B cell (primary cell): Measurements from ENCODE around the gene LRP5. TPM values are rescaled to one million over a fixed set of nuclear protein-coding genes. Genes with fewer than 3 reads are reported as not detected.

ENCODE experiments used
- ATAC-seq: fragments of 200-7000 bp; cut with Tn5 transposase; one replicate; pipeline ENCODE4 v1.10.0; 2021; ENCODE audit warnings: low read depth, mild to moderate bottlenecking, moderate number of reproducible peaks, moderate library complexity
- CTCF ChIA-PET: fragments of 350-600 bp; sonication (Branson Sonifier 250); formaldehyde crosslinking; loops from one replicate; lab custom pipeline; 2021; ENCODE audit warnings: antibody characterized with exemption, inconsistent platforms; lab: Charles Lee
- POLR2A ChIA-PET: fragments of 350-600 bp; sonication (Branson Sonifier 250); formaldehyde crosslinking; loops from one replicate; lab custom pipeline; 2021; ENCODE audit warnings: antibody characterized with exemption; lab: Charles Lee
- DNase-seq: peaks from one replicate; pipeline ENCODE4 v3.0.0; 2013
- H2AFZ ChIP-seq: 2 replicates; pipeline ENCODE4 v1.6.1; 2012; ENCODE audit warnings: mild to moderate bottlenecking, low read depth, low read length; ENCODE audit not compliant: insufficient read depth, poor library complexity, severe bottlenecking
- H3K27ac ChIP-seq, 2 donors: 1 replicate in 1 of 2; 2 replicates in 1 of 2; pipeline ENCODE4 v1.5.1; 2012 to 2013; ENCODE audit warnings: low read length in 2 of 2, mild to moderate bottlenecking in 2 of 2, moderate library complexity in 1 of 2
- H3K27me3 ChIP-seq, 4 experiments: fragments of 200-600 bp in 1 of 4; sonication (generic) in 1 of 4; replicated peaks in 1 of 4; 1 replicate in 2 of 4; 2 replicates in 2 of 4; pipeline versions ENCODE4 v1.6.1 to v1.7.0; 2013 to 2016; ENCODE audit warnings: low read length in 3 of 4, mild to moderate bottlenecking in 2 of 4, mixed read lengths in 1 of 4, moderate library complexity in 1 of 4; ENCODE audit not compliant: insufficient read depth in 4 of 4, control insufficient read depth in 3 of 4; ENCODE audit errors: control extremely low read depth in 1 of 4
- H3K36me3 ChIP-seq, 2 experiments: replicated peaks in 1 of 2; 1 replicate in 1 of 2; 2 replicates in 1 of 2; pipeline versions ENCODE4 v1.6.1 to v1.7.1; 2013; ENCODE audit warnings: low read length in 1 of 2; ENCODE audit not compliant: insufficient read depth in 2 of 2, control insufficient read depth in 1 of 2; ENCODE audit errors: control extremely low read depth in 1 of 2, extremely low read depth in 1 of 2
- H3K4me1 ChIP-seq, 2 donors: fragments of 200-600 bp in 1 of 2; sonication (generic) in 1 of 2; 1 replicate in 1 of 2; 2 replicates in 1 of 2; pipeline versions ENCODE4 v1.5.1 to v1.6.1; 2013 to 2017; ENCODE audit warnings: low read length in 2 of 2; ENCODE audit not compliant: control insufficient read depth in 2 of 2, insufficient read depth in 2 of 2
- H3K4me2 ChIP-seq: replicated peaks from 2 replicates; pipeline ENCODE3; 2012; ENCODE audit warnings: mild to moderate bottlenecking, low read depth, low read length; ENCODE audit not compliant: poor library complexity, severe bottlenecking
- H3K4me3 ChIP-seq, 5 experiments: fragments of 200-600 bp in 1 of 5; sonication (generic) in 1 of 5; 1 replicate in 3 of 5; 2 replicates in 2 of 5; pipeline versions ENCODE4 v1.5.1 to v1.7.0; 2011 to 2016; ENCODE audit warnings: low read length in 4 of 5, mild to moderate bottlenecking in 4 of 5, low read depth in 2 of 5, control low read depth in 1 of 5, moderate library complexity in 1 of 5; ENCODE audit not compliant: insufficient read depth in 1 of 5; ENCODE audit errors: control extremely low read depth in 1 of 5, extremely low read depth in 1 of 5
- H3K79me2 ChIP-seq: fragments of 200-600 bp; sonication (generic); one replicate; pipeline ENCODE4 v1.6.0; 2016; ENCODE audit warnings: low read length; ENCODE audit not compliant: control insufficient read depth, insufficient read depth
- H3K9ac ChIP-seq: fragments of 200-600 bp; sonication (generic); 2 replicates; pipeline ENCODE4 v1.6.1; 2017; ENCODE audit warnings: mild to moderate bottlenecking, low read length, moderate library complexity
- H3K9me3 ChIP-seq, 3 donors: one replicate each; pipeline versions ENCODE4 v1.6.1 to v1.7.1; 2013; ENCODE audit warnings: low read length in 2 of 3; ENCODE audit not compliant: control insufficient read depth in 2 of 3, insufficient read depth in 1 of 3; ENCODE audit errors: control extremely low read depth in 1 of 3
- H4K20me1 ChIP-seq: 2 replicates; pipeline ENCODE4 v1.6.0; 2012; ENCODE audit warnings: mild to moderate bottlenecking, low read length; ENCODE audit not compliant: insufficient read depth, control insufficient read depth, poor library complexity, severe bottlenecking
- H3K27ac Mint-ChIP-seq: one replicate; pipeline ENCODE4 v1.8.0; 2021; ENCODE audit warnings: mixed read lengths
- H3K27me3 Mint-ChIP-seq: one replicate; pipeline ENCODE4 v1.8.0; 2021; ENCODE audit warnings: mixed read lengths
- H3K4me1 Mint-ChIP-seq: one replicate; pipeline ENCODE4 v1.8.0; 2021; ENCODE audit warnings: mixed read lengths
- H3K4me3 Mint-ChIP-seq: one replicate; pipeline ENCODE4 v1.8.0; 2021; ENCODE audit warnings: mixed read lengths
- H3K9me3 Mint-ChIP-seq: one replicate; pipeline ENCODE4 v1.8.0; 2022; ENCODE audit warnings: mixed read lengths; ENCODE audit not compliant: insufficient read depth
- CTCF ChIP-seq: fragments of 200-600 bp; IDR thresholded peaks from one replicate; pipeline ENCODE4 v1.8.0; 2022; ENCODE audit warnings: antibody characterized with exemption, mild to moderate bottlenecking
- EZH2 ChIP-seq: IDR thresholded peaks from 2 replicates; pipeline ENCODE4 v1.6.1; 2012; ENCODE audit warnings: borderline replicate concordance, low read depth, mild to moderate bottlenecking, moderate library complexity, low read length; ENCODE audit not compliant: insufficient read depth, poor library complexity, severe bottlenecking
- WGBS: methylation state at CpG from one replicate; pipeline ENCODE4 v1.1.5; 2013; ENCODE audit warnings: missing lambda C conversion rate; ENCODE audit not compliant: insufficient coverage; 5-methylcytosine and 5-hydroxymethylcytosine counted together
- intact Hi-C: fragments of 100-400 bp; cut with micrococcal nuclease; formaldehyde crosslinking; loops from one replicate; pipeline ENCODE4 v1.10.0; 2022
- polyA plus RNA-seq: library from polyadenylated mRNA; depleted of rRNA; stranded (reverse); fragments of >200 nt; gene quantifications from 2 replicates; pipeline ENCODE4 v1.2.3, GENCODE V29; 2012
- total RNA-seq, 2 donors: library from RNA; stranded (reverse); fragments of 120-200 nt in 1 of 2; gene quantifications; 1 replicate in 1 of 2; 2 replicates in 1 of 2; pipeline versions ENCODE4 v1.2.3 to v1.2.4, GENCODE V29; 2013 to 2022

Gene LRP5
- total and polyA plus RNA-seq, 2 donors (not counting 1 experiment from before 2014, with no cell fraction given) = 2.4 to 13.9 TPM

GRCh38 chr11:68436162-68436888, 123.9 kb downstream of the LRP5 start:
- H3K27me3 ChIP-seq = no peaks in the 10 kb centered on the region
- no peak for TF ChIP-seq EZH2
- no peak for TF ChIP-seq CTCF
- no peaks in the 10 kb centered on the region for H3K36me3 ChIP-seq
- DNase-seq = no peak
- H3K9ac ChIP-seq = no peak overlapping the region
- H3K9me3 Mint-ChIP-seq = no peaks in the 10 kb centered on the region
- peaks cover 0 to 4% (median 0%) of the 10 kb centered on the region in 3 donors for H3K9me3 ChIP-seq
- no peaks in the 10 kb centered on the region for H4K20me1 ChIP-seq
- intact Hi-C loops = no loop called here
- H3K4me1 ChIP-seq = peaks cover 3 to 11% of the 10 kb centered on the region in 2 donors
- H3K79me2 ChIP-seq = no peaks in the 10 kb centered on the region
- no peak overlapping the region for H3K4me3 Mint-ChIP-seq
- no peak overlapping the region for H3K4me3 ChIP-seq
- H3K4me1 Mint-ChIP-seq = peaks cover 13% of the 10 kb centered on the region
- CTCF ChIA-PET = no interaction called here
- no peak overlapping the region for H3K4me2 ChIP-seq
- no peaks in the 10 kb centered on the region for H3K27me3 Mint-ChIP-seq
- no peak for ATAC-seq
- no peak overlapping the region for H3K27ac ChIP-seq
- WGBS = 84% methylated on average over 15 of the region's 16 CpGs
- no peak overlapping the region for H3K27ac Mint-ChIP-seq
- H2AFZ ChIP-seq = no peak overlapping the region
- POLR2A ChIA-PET = no interaction called here
